GM12801 (cell line): ENCODE results near the gene AGMO.

Experiments
- CTCF ChIP-seq: IDR thresholded peaks from one replicate; pipeline ENCODE4 v1.5.1; 2011; ENCODE audit warnings: control low read depth; ENCODE audit not compliant: insufficient read length; ENCODE audit errors: extremely low read depth

Gene AGMO

DNA sequence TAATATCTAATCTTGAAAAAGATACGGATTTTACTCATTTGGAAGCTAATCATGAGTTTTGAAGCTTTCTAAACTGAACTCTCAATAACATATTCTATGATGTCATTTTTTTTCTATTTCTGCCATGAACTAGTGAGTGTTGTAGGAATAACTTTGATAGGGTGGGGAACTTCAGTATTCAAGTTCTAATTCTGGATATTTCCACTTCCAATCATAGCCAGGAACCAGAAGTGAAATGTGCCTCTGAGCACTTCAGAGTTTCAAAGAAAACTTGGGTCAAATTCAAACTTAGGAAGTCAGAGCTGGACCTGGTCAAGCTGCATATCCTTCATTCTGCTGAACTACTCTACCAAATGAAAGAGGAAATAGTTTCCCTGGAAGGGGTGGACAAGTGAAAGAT is 847 bp downstream of the AGMO start:
- TF ChIP-seq CTCF: no peak

- no peak for TF ChIP-seq CTCF
Measured at GRCh38 chr7:15559416-15559928, 2.3 kb downstream of the AGMO start.

DNA sequence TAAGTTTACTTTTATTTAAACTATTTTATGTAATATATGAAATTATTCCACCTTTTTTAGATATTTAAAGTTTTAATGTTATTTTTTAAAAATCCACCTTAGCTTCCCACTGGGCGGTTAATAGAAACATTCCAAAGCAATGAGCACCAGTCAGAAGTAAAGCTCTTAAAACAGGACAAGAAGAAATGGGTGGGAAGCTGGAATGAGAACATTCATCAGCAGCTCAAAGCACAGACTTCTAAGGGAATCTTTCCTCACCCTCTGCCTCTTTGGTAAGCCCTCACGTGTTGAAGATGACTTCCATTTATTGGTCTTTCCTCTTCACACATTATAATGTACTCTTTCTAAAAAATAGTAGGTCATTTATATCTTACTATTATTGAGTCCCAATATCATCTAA is 3.1 kb downstream of the AGMO start:
- TF ChIP-seq CTCF: no peak

GRCh38 chr7:15557686-15558085 is 4.1 kb downstream of the AGMO start:
- TF ChIP-seq CTCF: no peak

DNA sequence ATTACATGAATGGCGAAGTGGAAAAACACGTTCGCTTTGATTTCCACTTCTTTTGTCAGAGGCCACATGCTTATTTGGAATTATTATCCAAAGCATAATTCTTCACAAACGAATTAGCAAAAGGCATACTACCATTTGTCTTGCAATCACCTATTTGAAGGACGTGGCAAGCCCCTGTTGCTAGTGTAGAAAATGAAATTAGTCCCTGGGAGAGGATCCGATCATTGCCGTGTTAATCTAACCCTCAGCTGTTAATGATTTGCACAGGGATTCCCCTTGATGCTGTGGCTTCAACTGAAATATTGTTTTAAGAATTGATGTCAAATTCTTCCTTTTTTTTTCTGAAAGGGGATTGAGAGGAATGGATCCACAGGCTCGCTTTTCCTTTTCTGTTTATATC is 4.6 kb downstream of the AGMO start:
- no peak for TF ChIP-seq CTCF

DNA sequence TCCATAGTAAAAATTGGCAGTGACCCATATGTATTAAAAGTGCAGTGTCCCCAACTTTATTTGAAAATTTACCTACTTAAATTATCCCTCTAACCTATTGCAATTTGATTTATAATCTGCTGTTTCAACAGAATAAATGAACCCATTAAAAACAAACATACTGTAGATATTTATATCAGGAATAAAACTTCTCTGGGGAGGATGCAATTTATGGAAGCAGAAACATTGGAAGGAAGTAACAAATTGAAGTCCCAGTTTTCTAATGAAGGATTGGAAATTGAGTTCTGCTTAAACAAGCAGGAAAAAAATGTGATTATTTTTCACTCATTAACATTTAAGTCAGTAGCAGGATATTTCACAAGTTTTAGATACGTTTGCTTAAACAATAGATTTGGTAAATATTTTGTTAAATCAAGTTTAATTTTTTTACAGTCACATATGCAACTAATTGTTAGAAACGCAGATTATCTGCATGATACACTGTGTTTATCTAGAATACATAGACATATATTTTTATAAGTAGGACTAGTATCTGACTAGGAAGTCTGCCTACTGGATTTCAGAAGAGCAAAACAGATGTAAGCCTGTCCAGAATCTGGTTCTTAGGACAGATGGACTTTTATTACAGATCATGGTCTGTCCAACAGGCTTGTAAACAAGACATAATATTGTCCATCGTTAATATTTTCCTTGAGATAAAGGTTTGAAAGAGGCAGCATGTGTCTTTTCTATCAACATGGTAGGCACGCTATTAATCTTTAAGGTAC is 5.3 kb downstream of the AGMO start:
- no peak for TF ChIP-seq CTCF

GRCh38 chr7:15555381-15555859 is 6.4 kb downstream of the AGMO start:
- TF ChIP-seq CTCF: no peak
